OCI-LY7 (cell line): ENCODE measurements around the gene PCNX3. TPM values are rescaled to one million over a fixed set of nuclear protein-coding genes. Genes with fewer than 3 reads are reported as not detected.

Experiments
- BruUV-seq: library from RNA; stranded (reverse); fragments of 400-500 nt; replicated peaks from 2 replicates; lab custom pipeline; 2021; lab: Mats Ljungman, UMichigan
- CTCF ChIA-PET: fragments of 300-600 bp; sonication (Branson Sonifier 250); formaldehyde crosslinking; loops from one replicate; lab custom pipeline; 2022; ENCODE audit warnings: antibody characterized with exemption; ENCODE audit not compliant: unreplicated experiment; lab: Charles Lee
- POLR2A ChIA-PET: fragments of 300-600 bp; sonication (Branson Sonifier 250); formaldehyde crosslinking; loops from one replicate; lab custom pipeline; 2022; ENCODE audit warnings: antibody characterized with exemption; lab: Charles Lee
- DNase-seq: peaks from one replicate; pipeline ENCODE4 v3.0.0-alpha.2; 2015; ENCODE audit warnings: low spot score
- H2AFZ ChIP-seq: fragments of 200-600 bp; sonication (generic), shearing (Covaris generic); 2 replicates; pipeline ENCODE4 v1.6.1; 2014; ENCODE audit warnings: mild to moderate bottlenecking, antibody characterized with exemption, low read length, moderate library complexity
- H3K27ac ChIP-seq: fragments of 200-600 bp; sonication (generic); 2 replicates; pipeline ENCODE4 v1.5.1; 2014; ENCODE audit warnings: mixed run types, low read depth, mild to moderate bottlenecking, moderate library complexity, low read length, inconsistent platforms; ENCODE audit not compliant: poor library complexity, severe bottlenecking
- H3K36me3 ChIP-seq: fragments of 200-600 bp; sonication (generic); 2 replicates; pipeline ENCODE4 v1.6.1; 2014; ENCODE audit warnings: mild to moderate bottlenecking, antibody characterized with exemption, low read length, moderate library complexity, mixed read lengths; ENCODE audit not compliant: insufficient read depth
- H3K4me1 ChIP-seq: fragments of 200-600 bp; sonication (generic); 2 replicates; pipeline ENCODE4 v1.5.1; 2014; ENCODE audit warnings: mild to moderate bottlenecking, low read length; ENCODE audit not compliant: insufficient read depth, poor library complexity, severe bottlenecking
- H3K4me2 ChIP-seq: fragments of 200-600 bp; sonication (generic); 2 replicates; pipeline ENCODE4 v1.6.1; 2014; ENCODE audit warnings: mild to moderate bottlenecking, low read length
- H3K4me3 ChIP-seq: fragments of 200-600 bp; sonication (generic); 2 replicates; pipeline ENCODE4 v1.5.1; 2014; ENCODE audit warnings: mild to moderate bottlenecking, low read depth, low read length; ENCODE audit not compliant: poor library complexity, severe bottlenecking
- H3K79me2 ChIP-seq: fragments of 200-600 bp; sonication (generic); 2 replicates; pipeline ENCODE4 v1.6.1; 2016; ENCODE audit warnings: low read depth, mild to moderate bottlenecking, low read length, moderate library complexity, mixed read lengths; ENCODE audit not compliant: insufficient read depth
- H3K9me2 ChIP-seq: fragments of 200-600 bp; sonication (generic); 2 replicates; pipeline ENCODE4 v1.6.1; 2016; ENCODE audit warnings: mild to moderate bottlenecking, low read length, mixed read lengths; ENCODE audit not compliant: insufficient read depth
- H3K9me3 ChIP-seq: fragments of 200-600 bp; sonication (generic); 2 replicates; pipeline ENCODE4 v1.6.1; 2014; ENCODE audit warnings: mild to moderate bottlenecking, mixed run types, low read length, mixed read lengths
- H4K20me1 ChIP-seq: fragments of 200-600 bp; sonication (generic); 2 replicates; pipeline ENCODE4 v1.6.1; 2014; ENCODE audit warnings: mild to moderate bottlenecking, antibody characterized with exemption, low read length, moderate library complexity, mixed read lengths; ENCODE audit not compliant: insufficient read depth
- CTCF ChIP-seq: fragments of 200-600 bp; sonication (generic); conservative IDR thresholded peaks from 2 replicates; pipeline ENCODE4 v1.5.1; 2014; ENCODE audit warnings: mild to moderate bottlenecking, antibody characterized with exemption, low read length, moderate library complexity, mixed read lengths
- EZH2phosphoT487 ChIP-seq: fragments of 200-600 bp; sonication (generic); IDR thresholded peaks from 2 replicates; pipeline ENCODE4 v1.6.1; 2018; ENCODE audit warnings: low read depth, borderline replicate concordance, mild to moderate bottlenecking, mixed run types, antibody characterized with exemption, low read length, moderate library complexity, mixed read lengths
- intact Hi-C: fragments of 100-400 bp; cut with micrococcal nuclease; formaldehyde crosslinking; loops from one replicate; pipeline ENCODE4 v1.10.0; 2022; ENCODE audit not compliant: unreplicated experiment
- total RNA-seq, 2 experiments: library from RNA; depleted of rRNA in 1 of 2; stranded (reverse); fragments of >200 nt in 1 of 2; shearing (Covaris generic) in 1 of 2; gene quantifications; 2 replicates each; pipeline ENCODE4 v1.2.3, GENCODE V29; 2014 to 2022

PCNX3 gene
- total RNA-seq, 2 experiments from 2014 or later, result 36.2 to 66.7 TPM

GRCh38 chr11:65623177-65623576, 7.6 kb downstream of the PCNX3 start:
- H3K9me2 ChIP-seq, result no peaks in the 10 kb centered on the region
- no peak overlapping the region for H3K4me3 ChIP-seq
- peaks cover 3% of the 10 kb centered on the region; the same call in 1 of the 2 replicates for H3K79me2 ChIP-seq
- peaks cover 93% of the 10 kb centered on the region for H3K36me3 ChIP-seq
- H3K4me2 ChIP-seq, result no peak overlapping the region
- no peak for TF ChIP-seq EZH2phosphoT487
- TF ChIP-seq CTCF, result no peak
- H3K9me3 ChIP-seq, result no peaks in the 10 kb centered on the region
- H2AFZ ChIP-seq, result no peak overlapping the region
- peaks cover 7% of the 10 kb centered on the region for H3K4me1 ChIP-seq
- no peak overlapping the region for H3K27ac ChIP-seq
- ChIA-PET POLR2A (interaction anchor here (0.6 kb wide), 1 partner anchor 88 kb away, joined by 3 read pairs; no protein-coding TSS in a partner anchor), CTCF (no interaction called here)
- no peak for DNase-seq
- intact Hi-C loops, result no loop called here
- no TSS peak for BruUV-seq
- no peaks in the 10 kb centered on the region for H4K20me1 ChIP-seq

GRCh38 chr11:65623852-65624616, 8.5 kb downstream of the PCNX3 start:
- no TSS peak for BruUV-seq
- Histone ChIP-seq H3K4me3 (no peak overlapping the region), H3K79me2 (no peaks in the 10 kb centered on the region), H3K9me3 (no peaks in the 10 kb centered on the region), H3K4me2 (no peak overlapping the region), H3K4me1 (no peaks in the 10 kb centered on the region), H2AFZ (no peak overlapping the region), H3K9me2 (no peaks in the 10 kb centered on the region), H3K27ac (no peak overlapping the region), H4K20me1 (no peaks in the 10 kb centered on the region), H3K36me3 (peaks cover 93% of the 10 kb centered on the region)
- intact Hi-C loops, result no loop called here
- TF ChIP-seq CTCF (no peak), EZH2phosphoT487 (no peak)
- no peak for DNase-seq
- ChIA-PET POLR2A (interaction anchor here (0.5 to 0.6 kb wide), 2 partner anchors 87 to 205 kb away, joined by 3 to 5 read pairs; no protein-coding TSS in a partner anchor), CTCF (interaction anchor here (0.6 kb wide), 1 partner anchor 203 kb away, joined by 3 read pairs; no protein-coding TSS in a partner anchor)
